Stomach smooth muscle (tissue), 2 donors: Measurements from ENCODE around the gene DLGAP3.
"Not testable (repeated sequence)": the region's sequence is repeated elsewhere in the genome, so short reads cannot be mapped to it uniquely, and the experiment has no call there.

Experiments used
- H3K27ac ChIP-seq: one replicate; pipeline ENCODE4 v1.7.0; 2013; ENCODE audit warnings: mild to moderate bottlenecking, low read length, inconsistent platforms
- H3K27me3 ChIP-seq, 2 donors: one replicate each; pipeline ENCODE4 v1.7.0; 2013; ENCODE audit warnings: low read length in 2 of 2; ENCODE audit not compliant: insufficient read depth in 2 of 2, control insufficient read depth in 1 of 2
- H3K36me3 ChIP-seq, 2 donors: one replicate each; pipeline ENCODE4 v1.7.0; 2013; ENCODE audit warnings: low read length in 2 of 2; ENCODE audit not compliant: control insufficient read depth in 2 of 2, insufficient read depth in 2 of 2
- H3K4me1 ChIP-seq: one replicate; pipeline ENCODE4 v1.7.0; 2013; ENCODE audit warnings: low read length; ENCODE audit not compliant: control insufficient read depth, insufficient read depth
- H3K4me3 ChIP-seq, 2 donors: one replicate each; pipeline ENCODE4 v1.7.0; 2013; ENCODE audit warnings: low read length in 2 of 2
- H3K9ac ChIP-seq, 2 donors: one replicate each; pipeline ENCODE4 v1.7.0; 2013; ENCODE audit warnings: low read length in 2 of 2, mild to moderate bottlenecking in 1 of 2
- H3K9me3 ChIP-seq, 2 donors: one replicate each; pipeline ENCODE4 v1.7.0; 2013; ENCODE audit warnings: low read length in 2 of 2; ENCODE audit not compliant: control insufficient read depth in 2 of 2
- donor health status: healthy.
- donor health status: Pancreatic carcinoma.

The DLGAP3 gene

DNA sequence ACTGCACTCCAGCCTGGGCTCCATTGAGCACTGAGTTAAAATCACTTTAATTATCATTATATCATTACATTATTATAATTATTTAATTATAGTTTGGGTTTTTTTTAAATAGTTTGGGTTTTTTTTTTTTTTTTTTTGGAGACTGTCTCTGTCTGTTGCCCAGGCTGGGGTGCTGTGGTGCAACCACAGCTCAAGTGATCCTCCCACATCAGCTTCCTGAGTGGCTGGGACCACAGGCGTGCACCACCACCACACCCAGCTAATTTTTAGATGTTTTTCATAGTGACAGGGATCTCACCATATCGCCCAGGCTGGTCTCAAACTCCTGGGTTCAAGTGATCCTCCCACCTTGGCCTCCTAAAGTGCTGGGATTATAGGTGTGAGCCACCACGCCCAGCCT, 38.8 kb upstream of the DLGAP3 start:
- not testable (repeated sequence) for H3K27ac ChIP-seq, H3K9ac ChIP-seq, H3K9me3 ChIP-seq, H3K4me3 ChIP-seq, H3K27me3 ChIP-seq, H3K36me3 ChIP-seq, H3K4me1 ChIP-seq

DNA sequence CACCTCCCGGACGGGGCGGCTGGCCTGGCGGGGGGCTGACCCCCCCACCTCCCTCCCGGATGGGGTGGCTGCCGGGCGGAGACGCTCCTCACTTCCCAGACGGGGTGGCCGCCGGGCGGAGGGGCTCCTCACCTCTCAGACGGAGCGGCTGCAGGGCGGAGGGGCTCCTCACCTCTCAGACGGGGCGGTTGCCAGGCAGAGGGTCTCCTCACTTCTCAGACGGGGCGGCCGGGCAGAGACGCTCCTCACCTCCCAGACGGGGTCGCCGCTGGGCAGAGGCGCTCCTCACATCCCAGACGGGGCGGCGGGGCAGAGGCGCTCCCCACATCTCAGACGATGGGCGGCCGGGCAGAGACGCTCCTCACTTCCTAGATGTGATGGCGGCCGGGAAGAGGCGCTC, 38.2 kb upstream of the DLGAP3 start:
- not testable (repeated sequence) for H3K36me3 ChIP-seq, H3K9ac ChIP-seq, H3K27me3 ChIP-seq, H3K9me3 ChIP-seq, H3K4me1 ChIP-seq, H3K27ac ChIP-seq, H3K4me3 ChIP-seq

DNA sequence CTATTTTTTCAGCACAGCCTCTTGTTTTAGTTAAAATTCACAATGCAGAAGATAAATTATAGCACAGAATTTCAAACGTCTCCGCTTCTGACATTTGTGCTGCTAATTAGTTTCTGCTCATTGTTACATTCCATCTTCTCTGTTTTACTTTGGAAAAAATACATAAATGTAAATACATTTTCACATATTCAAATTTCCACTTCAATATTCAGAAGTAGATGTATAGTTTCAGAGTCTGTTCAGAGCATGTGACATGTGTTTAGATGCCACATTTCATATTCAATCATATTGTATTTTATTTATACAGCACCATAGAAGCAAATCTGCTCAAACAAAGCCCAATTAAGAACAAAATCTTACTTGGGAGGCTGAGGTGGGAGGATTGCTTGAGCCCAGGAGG, 36.1 kb upstream of the DLGAP3 start:
- Histone ChIP-seq H3K9me3 (no peaks in the 10 kb centered on the region), H3K9ac (no peak overlapping the region)

DNA sequence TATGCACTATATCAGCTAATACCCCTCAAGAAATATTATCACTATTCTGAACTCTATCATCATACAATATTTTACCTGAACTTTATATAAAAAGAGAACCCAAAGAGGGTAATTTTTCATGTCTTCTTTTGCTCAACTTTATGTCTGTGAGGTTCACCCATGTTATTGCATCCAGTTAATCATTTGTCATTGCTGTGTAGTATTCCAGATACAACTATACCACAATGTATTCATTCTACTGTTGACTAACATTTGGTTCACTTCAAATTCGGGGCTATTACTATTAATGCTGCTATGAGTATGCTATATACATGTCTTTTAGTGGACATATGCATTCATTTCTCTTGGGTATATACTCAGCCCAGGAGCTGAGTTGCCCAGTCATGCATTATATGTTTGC, 21.0 kb upstream of the DLGAP3 start:
- no peak overlapping the region for H3K9ac ChIP-seq
- H3K9me3 ChIP-seq, result no peaks in the 10 kb centered on the region
- no peaks in the 10 kb centered on the region for H3K27me3 ChIP-seq
- no peaks in the 10 kb centered on the region for H3K36me3 ChIP-seq
- no peaks in the 10 kb centered on the region for H3K4me1 ChIP-seq
- H3K27ac ChIP-seq, result no peak overlapping the region
- H3K4me3 ChIP-seq, result no peak overlapping the region

More for the DNA sequence above, 36.1 kb upstream of the DLGAP3 start:
- no peaks in the 10 kb centered on the region for H3K4me1 ChIP-seq
- no peaks in the 10 kb centered on the region for H3K36me3 ChIP-seq
- H3K4me3 ChIP-seq, result no peak overlapping the region
- H3K27me3 ChIP-seq, result peaks cover 0 to 2% of the 10 kb centered on the region in 2 donors
- H3K27ac ChIP-seq, result no peak overlapping the region

DNA sequence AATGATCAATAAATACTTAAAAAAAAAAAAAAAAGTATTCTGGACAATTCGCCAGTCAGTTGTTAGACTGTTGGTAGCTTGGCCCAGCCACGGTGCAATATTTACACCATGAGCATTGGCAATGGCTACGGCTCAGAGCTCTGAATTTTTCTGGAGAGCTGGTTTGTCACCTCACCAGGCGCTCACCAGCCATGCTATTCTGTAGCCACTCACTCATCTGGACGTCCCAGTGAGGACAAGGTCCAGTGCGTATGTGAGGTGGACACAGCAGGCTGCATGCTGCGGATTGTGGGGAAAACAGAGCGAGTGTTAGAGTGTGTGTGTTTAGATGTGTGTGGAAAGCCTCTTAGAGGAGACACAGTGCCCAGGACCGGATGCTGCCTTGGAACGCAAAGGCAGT, 19.3 kb upstream of the DLGAP3 start:
- not testable (repeated sequence) for H3K27ac ChIP-seq, H3K27me3 ChIP-seq, H3K4me1 ChIP-seq, H3K9ac ChIP-seq, H3K36me3 ChIP-seq, H3K9me3 ChIP-seq, H3K4me3 ChIP-seq

GRCh38 chr1:34947641-34948314, 18.3 kb upstream of the DLGAP3 start:
- H3K4me3 ChIP-seq, H3K4me1 ChIP-seq, H3K9me3 ChIP-seq, H3K27me3 ChIP-seq, H3K27ac ChIP-seq, H3K9ac ChIP-seq, H3K36me3 ChIP-seq: not testable (repeated sequence)

DNA sequence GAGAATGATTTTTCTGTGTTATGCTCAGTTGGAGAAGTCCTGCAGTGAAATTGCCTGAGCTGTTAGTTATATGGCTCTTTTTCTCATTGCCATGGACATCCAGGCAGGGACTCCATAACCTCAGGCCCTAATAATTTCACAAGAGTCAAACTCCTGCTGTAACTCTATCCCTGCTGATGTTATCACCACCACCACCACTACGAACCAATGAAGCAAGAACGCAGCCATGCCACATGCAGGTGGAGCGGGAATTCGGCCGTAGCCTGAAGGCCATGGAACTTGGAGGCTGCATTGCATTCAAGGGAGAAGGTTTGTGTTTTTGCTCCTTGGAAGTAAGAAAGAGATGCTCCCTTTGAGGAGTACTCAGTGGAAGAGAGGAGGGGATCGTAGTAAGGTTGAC, 16.8 kb upstream of the DLGAP3 start:
- H3K9ac ChIP-seq, result no peak overlapping the region
- no peaks in the 10 kb centered on the region for H3K9me3 ChIP-seq
- no peaks in the 10 kb centered on the region for H3K4me1 ChIP-seq
- H3K4me3 ChIP-seq, result no peak overlapping the region
- H3K27me3 ChIP-seq, result no peaks in the 10 kb centered on the region
- H3K27ac ChIP-seq, result no peak overlapping the region
- no peaks in the 10 kb centered on the region for H3K36me3 ChIP-seq

DNA sequence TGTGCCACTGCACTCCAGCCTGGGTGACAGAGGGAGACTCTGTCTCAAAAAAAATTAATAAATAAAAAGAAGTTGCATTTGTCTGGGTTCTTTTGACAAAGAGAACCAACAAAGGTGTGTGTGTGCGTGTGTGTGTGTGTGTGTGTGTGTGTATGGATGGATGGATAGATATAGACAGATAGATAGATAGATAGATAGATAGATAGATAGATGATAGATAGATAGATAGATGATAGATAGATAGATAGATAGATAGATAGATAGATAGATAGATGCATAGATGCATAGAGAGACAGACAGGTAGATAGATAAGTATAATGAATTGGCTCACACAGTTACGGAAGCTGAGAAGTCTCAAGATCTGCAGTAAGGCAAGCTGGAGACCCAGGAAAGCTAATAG, 12.3 kb upstream of the DLGAP3 start:
- H3K4me3 ChIP-seq, H3K9ac ChIP-seq, H3K27me3 ChIP-seq, H3K36me3 ChIP-seq, H3K27ac ChIP-seq, H3K9me3 ChIP-seq, H3K4me1 ChIP-seq: not testable (repeated sequence)

DNA sequence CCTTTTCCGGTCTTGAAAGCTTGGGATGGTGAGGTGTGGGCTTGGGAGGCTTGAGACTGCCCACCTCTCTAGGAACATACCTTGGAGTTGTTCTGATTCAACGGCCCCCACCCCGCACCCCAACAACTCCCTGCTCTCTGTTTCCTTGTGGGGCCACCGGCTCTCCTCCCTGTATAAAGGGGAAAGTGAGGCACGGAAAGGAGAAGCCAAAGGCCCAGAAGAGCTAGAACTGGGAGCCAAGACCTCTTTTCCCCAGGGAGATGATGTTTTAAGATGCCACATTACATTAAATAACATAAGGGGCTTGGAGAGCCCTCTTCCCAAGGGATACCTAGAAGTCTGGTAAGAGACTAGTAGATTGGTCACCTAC, 1.2 kb upstream of the DLGAP3 start:
- Histone ChIP-seq H3K36me3 (no peaks in the 10 kb centered on the region), H3K9me3 (peaks cover 0 to 2% of the 10 kb centered on the region in 2 donors), H3K4me3 (no peak overlapping the region), H3K4me1 (peaks cover 11% of the 10 kb centered on the region), H3K27ac (no peak overlapping the region), H3K27me3 (peaks cover 41 to 53% of the 10 kb centered on the region in 2 donors), H3K9ac (no peak overlapping the region)

- Histone ChIP-seq H3K27ac (no peak overlapping the region), H3K4me1 (peaks cover 11% of the 10 kb centered on the region), H3K9me3 (peaks cover 0 to 2% of the 10 kb centered on the region in 2 donors), H3K9ac (no peak overlapping the region), H3K27me3 (peaks cover 43 to 55% of the 10 kb centered on the region in 2 donors), H3K4me3 (peak overlapping the region in 1 of 2 donors; percentile 59), H3K36me3 (no peaks in the 10 kb centered on the region)
These were observed 627 bp upstream of the DLGAP3 start for GRCh38 chr1:34929853-34930701.
